ENCODE measurements around the gene PRKCH. TPM values are rescaled to one million over a fixed set of nuclear protein-coding genes. Genes with fewer than 3 reads are reported as not detected.

The PRKCH gene
- total RNA-seq, 4 donors from 2014 or later, result 15.7 to 74.7 (median 38.4) TPM

GRCh38 chr14:61565181-61565580 lies 243.8 kb downstream of the PRKCH start:
- ATAC-seq (ENCODE audit: low FRiP score), result no peak
- TF ChIP-seq CTCF (IDR thresholded peaks at IDR 0.05), result no peak
- no peak for DNase-seq (ENCODE audit: low spot score)

- no peak for ATAC-seq (ENCODE audit: low FRiP score)
- DNase-seq (ENCODE audit: low spot score), result no peak
- TF ChIP-seq CTCF (IDR thresholded peaks at IDR 0.05), result no peak
Measured at GRCh38 chr14:61565836-61566536, 244.6 kb downstream of the PRKCH start.

- peak; percentile 20 for DNase-seq (ENCODE audit: low spot score)
Measured at GRCh38 chr14:61566537-61567225, 245.3 kb downstream of the PRKCH start.

GRCh38 chr14:61567838-61568571 lies 246.6 kb downstream of the PRKCH start:
- ATAC-seq (ENCODE audit: low FRiP score) (no peak), DNase-seq (ENCODE audit: low spot score) (no peak)
- TF ChIP-seq CTCF (IDR thresholded peaks at IDR 0.05), result no peak

More at GRCh38 chr14:61566537-61567225, 245.3 kb downstream of the PRKCH start:
- ATAC-seq (ENCODE audit: low FRiP score), result no peak
- TF ChIP-seq CTCF (IDR thresholded peaks at IDR 0.05), result no peak

- DNase-seq (ENCODE audit: low spot score) (no peak), ATAC-seq (ENCODE audit: low FRiP score) (no peak)
- no peak for TF ChIP-seq CTCF (IDR thresholded peaks at IDR 0.05)
Measured at GRCh38 chr14:61568572-61569011, 247.2 kb downstream of the PRKCH start.

GRCh38 chr14:61569308-61569707 lies 247.9 kb downstream of the PRKCH start:
- TF ChIP-seq CTCF (IDR thresholded peaks at IDR 0.05), result no peak
- DNase-seq (ENCODE audit: low spot score) (no peak), ATAC-seq (ENCODE audit: low FRiP score) (no peak)
